ENCODE measurements around the gene ZNF429.
"Not testable (repeated sequence)": the region's sequence is repeated elsewhere in the genome, so short reads cannot be mapped to it uniquely, and the experiment has no call there.

The ZNF429 gene

GRCh38 chr19:21590867-21591266 lies 85.5 kb downstream of the ZNF429 start:
- no peak for DNase-seq (ENCODE audit: low spot score)

- no peak for DNase-seq (ENCODE audit: low spot score)
Observed at GRCh38 chr19:21593008-21593481, 87.6 kb downstream of the ZNF429 start.

GRCh38 chr19:21593502-21593901 lies 88.1 kb downstream of the ZNF429 start:
- DNase-seq (ENCODE audit: low spot score): no peak

- no peak for DNase-seq (ENCODE audit: low spot score)
Observed at GRCh38 chr19:21593934-21594820, 88.8 kb downstream of the ZNF429 start.

- no peak for DNase-seq (ENCODE audit: low spot score)
Observed at GRCh38 chr19:21595185-21595584, 89.8 kb downstream of the ZNF429 start.

- no peak for DNase-seq (ENCODE audit: low spot score)
Observed at GRCh38 chr19:21602082-21602658, 96.8 kb downstream of the ZNF429 start.

GRCh38 chr19:21602659-21603430 lies 97.4 kb downstream of the ZNF429 start:
- DNase-seq (ENCODE audit: low spot score): not testable (repeated sequence)

- DNase-seq (ENCODE audit: low spot score): no peak
Observed at GRCh38 chr19:21603431-21604231, 98.2 kb downstream of the ZNF429 start.

GRCh38 chr19:21604351-21604926 lies 99.0 kb downstream of the ZNF429 start:
- no peak for DNase-seq (ENCODE audit: low spot score)

All from globus pallidus (tissue), 1 donor.